ENCODE results near the gene C20orf144.

DNA sequence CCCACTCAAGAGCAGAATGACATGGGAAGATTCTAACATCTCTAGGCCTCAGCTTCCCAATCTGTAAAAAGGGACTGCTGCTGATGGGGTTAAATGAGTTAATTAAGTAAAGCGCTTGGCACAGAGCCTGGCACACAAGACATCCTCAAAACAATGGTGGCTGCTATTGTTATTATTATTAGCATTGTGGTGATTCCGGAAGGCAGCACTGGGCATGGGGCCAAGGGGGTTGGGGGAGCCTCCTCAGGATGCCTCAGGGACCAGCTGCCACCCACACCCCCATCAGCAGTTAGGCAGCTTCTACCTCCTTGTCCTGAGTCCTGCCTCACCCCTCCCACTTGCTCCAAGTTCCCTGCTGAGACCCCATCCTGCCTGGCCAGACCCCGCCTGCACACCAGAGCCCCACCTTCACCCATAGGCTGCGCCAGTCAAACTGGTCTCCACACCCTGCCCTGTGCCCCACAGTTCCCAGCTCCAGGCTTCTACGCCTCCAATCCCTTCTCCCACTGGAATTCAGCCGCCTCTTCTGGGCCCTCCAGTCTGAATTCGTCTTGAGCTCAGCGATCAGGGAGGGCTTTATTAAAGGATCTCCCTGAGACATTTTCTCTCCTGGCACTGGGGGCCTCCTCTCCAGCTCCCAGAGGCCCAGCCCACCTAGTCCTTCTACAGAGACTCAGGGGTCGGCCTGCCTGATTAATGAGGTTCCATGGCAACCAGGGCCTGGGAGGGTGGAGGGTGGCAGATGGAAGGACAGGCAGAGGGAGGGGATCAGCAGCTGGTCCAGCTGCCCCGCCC is 22.6 kb downstream of the C20orf144 start:
- TF ChIP-seq, protein P1, sequence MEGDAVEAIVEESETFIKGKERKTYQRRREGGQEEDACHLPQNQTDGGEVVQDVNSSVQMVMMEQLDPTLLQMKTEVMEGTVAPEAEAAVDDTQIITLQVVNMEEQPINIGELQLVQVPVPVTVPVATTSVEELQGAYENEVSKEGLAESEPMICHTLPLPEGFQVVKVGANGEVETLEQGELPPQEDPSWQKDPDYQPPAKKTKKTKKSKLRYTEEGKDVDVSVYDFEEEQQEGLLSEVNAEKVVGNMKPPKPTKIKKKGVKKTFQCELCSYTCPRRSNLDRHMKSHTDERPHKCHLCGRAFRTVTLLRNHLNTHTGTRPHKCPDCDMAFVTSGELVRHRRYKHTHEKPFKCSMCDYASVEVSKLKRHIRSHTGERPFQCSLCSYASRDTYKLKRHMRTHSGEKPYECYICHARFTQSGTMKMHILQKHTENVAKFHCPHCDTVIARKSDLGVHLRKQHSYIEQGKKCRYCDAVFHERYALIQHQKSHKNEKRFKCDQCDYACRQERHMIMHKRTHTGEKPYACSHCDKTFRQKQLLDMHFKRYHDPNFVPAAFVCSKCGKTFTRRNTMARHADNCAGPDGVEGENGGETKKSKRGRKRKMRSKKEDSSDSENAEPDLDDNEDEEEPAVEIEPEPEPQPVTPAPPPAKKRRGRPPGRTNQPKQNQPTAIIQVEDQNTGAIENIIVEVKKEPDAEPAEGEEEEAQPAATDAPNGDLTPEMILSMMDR (IDR thresholded peaks at IDR 0.05; ENCODE audit: low read length): no peak
- no peak for TF ChIP-seq EZH2phosphoT487 (IDR thresholded peaks at IDR 0.05; ENCODE audit: low read length)
- no peak for TF ChIP-seq EZH2 (optimal IDR thresholded peaks at IDR 0.05; ENCODE audit: low read depth, low read length)
